ENCODE data around the gene SLC7A6OS.

GRCh38 chr16:68272507-68273209 lies 38.1 kb downstream of the SLC7A6OS start:
- TF ChIP-seq ZNF624 (tag by site-specific recombination; IDR thresholded peaks at IDR 0.05) (no peak), ZNF274 (IDR thresholded peaks at IDR 0.05; ENCODE audit: low read length) (no peak), ZNF274 (tag by site-specific recombination; IDR thresholded peaks at IDR 0.05; ENCODE audit: borderline replicate concordance) (no peak), KLF17 (tag by site-specific recombination; IDR thresholded peaks at IDR 0.05) (no peak)

All from HEK293 (cell line).